GM19099 (cell line): ENCODE results near the gene ZNF429.

Source experiments
- POLR2A ChIP-seq: IDR thresholded peaks from 3 replicates; pipeline ENCODE4 v1.6.1; 2011; ENCODE audit warnings: low read depth; ENCODE audit not compliant: insufficient read length; ENCODE audit errors: extremely low read depth

ZNF429 gene

GRCh38 chr19:21492947-21493906 is 12.2 kb upstream of the ZNF429 start:
- no peak for TF ChIP-seq POLR2A

- TF ChIP-seq POLR2A = no peak
Observed at GRCh38 chr19:21496876-21497275, 8.5 kb upstream of the ZNF429 start.

GRCh38 chr19:21498651-21499050 is 6.8 kb upstream of the ZNF429 start:
- TF ChIP-seq POLR2A = no peak

- no peak for TF ChIP-seq POLR2A
Observed at GRCh38 chr19:21508198-21508597, 2.8 kb downstream of the ZNF429 start.

GRCh38 chr19:21513651-21514050 is 8.2 kb downstream of the ZNF429 start:
- TF ChIP-seq POLR2A = no peak

GRCh38 chr19:21519488-21519887 is 14.1 kb downstream of the ZNF429 start:
- TF ChIP-seq POLR2A = no peak

GRCh38 chr19:21532904-21533303 is 27.5 kb downstream of the ZNF429 start:
- TF ChIP-seq POLR2A = no peak

GRCh38 chr19:21559444-21559843 is 54.0 kb downstream of the ZNF429 start:
- TF ChIP-seq POLR2A = no peak

GRCh38 chr19:21564406-21564805 is 59.0 kb downstream of the ZNF429 start:
- no peak for TF ChIP-seq POLR2A

- TF ChIP-seq POLR2A = no peak
Observed at GRCh38 chr19:21566073-21566472, 60.7 kb downstream of the ZNF429 start.

- TF ChIP-seq POLR2A = no peak
Observed at GRCh38 chr19:21568816-21569493, 63.6 kb downstream of the ZNF429 start.

- TF ChIP-seq POLR2A = no peak
Observed at GRCh38 chr19:21569494-21569865, 64.1 kb downstream of the ZNF429 start.

- no peak for TF ChIP-seq POLR2A
Observed at GRCh38 chr19:21571316-21571715, 65.9 kb downstream of the ZNF429 start.

- TF ChIP-seq POLR2A = no peak
Observed at GRCh38 chr19:21574607-21575006, 69.2 kb downstream of the ZNF429 start.

- TF ChIP-seq POLR2A = no peak
Observed at GRCh38 chr19:21576481-21576880, 71.1 kb downstream of the ZNF429 start.

GRCh38 chr19:21580101-21580500 is 74.7 kb downstream of the ZNF429 start:
- no peak for TF ChIP-seq POLR2A

- no peak for TF ChIP-seq POLR2A
Observed at GRCh38 chr19:21580818-21581217, 75.4 kb downstream of the ZNF429 start.

GRCh38 chr19:21581646-21582240 is 76.3 kb downstream of the ZNF429 start:
- no peak for TF ChIP-seq POLR2A
